Measurements from ENCODE around the gene SLC38A9.

SLC38A9 gene

GRCh38 chr5:55645304-55645703 is 66.8 kb downstream of the SLC38A9 start:
- DNase-seq = no peak

- DNase-seq = no peak
Observed at GRCh38 chr5:55638455-55638854, 73.7 kb downstream of the SLC38A9 start.

- DNase-seq = no peak
Observed at GRCh38 chr5:55638051-55638450, 74.1 kb downstream of the SLC38A9 start.

- DNase-seq = no peak
Observed at GRCh38 chr5:55636683-55637082, 75.4 kb downstream of the SLC38A9 start.

- no peak for DNase-seq
Observed at GRCh38 chr5:55636177-55636576, 75.9 kb downstream of the SLC38A9 start.

- no peak for DNase-seq
Observed at GRCh38 chr5:55634866-55635265, 77.3 kb downstream of the SLC38A9 start.

GRCh38 chr5:55634209-55634805 is 77.8 kb downstream of the SLC38A9 start:
- DNase-seq = no peak

- DNase-seq = no peak
Observed at GRCh38 chr5:55633574-55634208, 78.4 kb downstream of the SLC38A9 start.

- DNase-seq = no peak
Observed at GRCh38 chr5:55629815-55630214, 82.3 kb downstream of the SLC38A9 start.

GRCh38 chr5:55626790-55627189 is 85.3 kb downstream of the SLC38A9 start:
- no peak for DNase-seq

GRCh38 chr5:55625913-55626312 is 86.2 kb downstream of the SLC38A9 start:
- DNase-seq = no peak

- DNase-seq = no peak
Observed at GRCh38 chr5:55625589-55625909, 86.6 kb downstream of the SLC38A9 start.

GRCh38 chr5:55624841-55625588 is 87.1 kb downstream of the SLC38A9 start:
- no peak for DNase-seq

- no peak for DNase-seq
Observed at GRCh38 chr5:55623789-55624188, 88.3 kb downstream of the SLC38A9 start.

- no peak for DNase-seq
Observed at GRCh38 chr5:55622460-55622859, 89.7 kb downstream of the SLC38A9 start.

- DNase-seq = no peak
Observed at GRCh38 chr5:55621229-55621628, 90.9 kb downstream of the SLC38A9 start.

- DNase-seq = no peak
Observed at GRCh38 chr5:55620766-55621160, 91.4 kb downstream of the SLC38A9 start.

GRCh38 chr5:55620009-55620765 is 91.9 kb downstream of the SLC38A9 start:
- DNase-seq = no peak

- no peak for DNase-seq
Observed at GRCh38 chr5:55618318-55618717, 93.8 kb downstream of the SLC38A9 start.

GRCh38 chr5:55613112-55613868 is 98.8 kb downstream of the SLC38A9 start:
- DNase-seq = no peak

GRCh38 chr5:55610542-55610941 is 101.6 kb downstream of the SLC38A9 start:
- no peak for DNase-seq

- DNase-seq = no peak
Observed at GRCh38 chr5:55609413-55609812, 102.7 kb downstream of the SLC38A9 start.
